CD8-positive, alpha-beta memory T cell (primary cell): ENCODE measurements around the gene TMBIM4. TPM values are rescaled to one million over a fixed set of nuclear protein-coding genes. Genes with fewer than 3 reads are reported as not detected.
"Not testable (repeated sequence)": the region's sequence is repeated elsewhere in the genome, so short reads cannot be mapped to it uniquely, and the experiment has no call there.

ENCODE experiments used
- CTCF ChIA-PET: fragments of 350-600 bp; sonication (Branson Sonifier 250); formaldehyde crosslinking; loops from one replicate; lab custom pipeline; 2021; ENCODE audit warnings: antibody characterized with exemption; lab: Charles Lee
- POLR2A ChIA-PET: fragments of 350-600 bp; sonication (Branson Sonifier 250); formaldehyde crosslinking; loops from one replicate; lab custom pipeline; 2021; ENCODE audit warnings: antibody characterized with exemption; lab: Charles Lee
- DNase-seq, 5 donors: peaks; one replicate each; pipeline versions ENCODE4 v3.0.0 to v3.0.0-alpha.2; 2020 to 2022; ENCODE audit warnings: mixed read lengths in 1 of 5
- H3K27ac ChIP-seq: one replicate; pipeline ENCODE4 v1.7.0; 2013; ENCODE audit warnings: low read depth, mild to moderate bottlenecking, low read length, moderate library complexity
- H3K27me3 ChIP-seq: 2 replicates; pipeline ENCODE4 v1.7.0; 2013; ENCODE audit warnings: low read length, mild to moderate bottlenecking; ENCODE audit not compliant: insufficient read depth, poor library complexity, severe bottlenecking
- H3K36me3 ChIP-seq: 2 replicates; pipeline ENCODE4 v1.7.0; 2013; ENCODE audit warnings: mild to moderate bottlenecking, low read length, moderate library complexity; ENCODE audit not compliant: insufficient read depth
- H3K4me1 ChIP-seq: 2 replicates; pipeline ENCODE4 v1.7.0; 2013; ENCODE audit warnings: mild to moderate bottlenecking, low read length, moderate library complexity; ENCODE audit not compliant: insufficient read depth
- H3K4me3 ChIP-seq: 2 replicates; pipeline ENCODE4 v1.7.0; 2013; ENCODE audit warnings: mild to moderate bottlenecking, low read length
- H3K9me3 ChIP-seq: 2 replicates; pipeline ENCODE4 v1.7.0; 2013; ENCODE audit warnings: mild to moderate bottlenecking, low read length
- H3K27ac Mint-ChIP-seq, 8 donors: one replicate each; pipeline ENCODE4 v1.8.0; 2020 to 2021; ENCODE audit warnings: mixed read lengths in 8 of 8, mild to moderate bottlenecking in 6 of 8, inconsistent platforms in 3 of 8, moderate library complexity in 3 of 8
- H3K27me3 Mint-ChIP-seq, 2 donors: one replicate each; pipeline ENCODE4 v1.8.0; 2020 to 2021; ENCODE audit warnings: mixed read lengths in 2 of 2, mild to moderate bottlenecking in 1 of 2, moderate library complexity in 1 of 2
- H3K36me3 Mint-ChIP-seq, 3 donors: one replicate each; pipeline ENCODE4 v1.8.0; 2020 to 2021; ENCODE audit warnings: mixed read lengths in 3 of 3, inconsistent platforms in 1 of 3, mild to moderate bottlenecking in 1 of 3
- H3K4me1 Mint-ChIP-seq, 3 donors: one replicate each; pipeline ENCODE4 v1.8.0; 2020 to 2021; ENCODE audit warnings: mixed read lengths in 3 of 3, inconsistent platforms in 1 of 3, mild to moderate bottlenecking in 1 of 3
- H3K4me3 Mint-ChIP-seq, 7 donors: one replicate each; pipeline ENCODE4 v1.8.0; 2020 to 2021; ENCODE audit warnings: mixed read lengths in 7 of 7, mild to moderate bottlenecking in 6 of 7, moderate library complexity in 4 of 7, inconsistent platforms in 2 of 7
- H3K9me3 Mint-ChIP-seq, 5 donors: one replicate each; pipeline ENCODE4 v1.8.0; 2020 to 2022; ENCODE audit warnings: mixed read lengths in 5 of 5, mild to moderate bottlenecking in 3 of 5, moderate library complexity in 2 of 5, inconsistent platforms in 1 of 5
- polyA plus RNA-seq: library from polyadenylated mRNA; unstranded; fragments of 300-500 nt; fragmentation: Illumina TruSeq; gene quantifications from one replicate; pipeline ENCODE4 v1.2.3, GENCODE V29; 2021
- total RNA-seq, 2 experiments: library from RNA; stranded (reverse); gene quantifications; one replicate each; pipeline ENCODE4 v1.2.3, GENCODE V29; 2021

TMBIM4 gene
- total and polyA plus RNA-seq, 3 experiments from 2014 or later, result 59.8 to 307 (median 60.0) TPM

DNA sequence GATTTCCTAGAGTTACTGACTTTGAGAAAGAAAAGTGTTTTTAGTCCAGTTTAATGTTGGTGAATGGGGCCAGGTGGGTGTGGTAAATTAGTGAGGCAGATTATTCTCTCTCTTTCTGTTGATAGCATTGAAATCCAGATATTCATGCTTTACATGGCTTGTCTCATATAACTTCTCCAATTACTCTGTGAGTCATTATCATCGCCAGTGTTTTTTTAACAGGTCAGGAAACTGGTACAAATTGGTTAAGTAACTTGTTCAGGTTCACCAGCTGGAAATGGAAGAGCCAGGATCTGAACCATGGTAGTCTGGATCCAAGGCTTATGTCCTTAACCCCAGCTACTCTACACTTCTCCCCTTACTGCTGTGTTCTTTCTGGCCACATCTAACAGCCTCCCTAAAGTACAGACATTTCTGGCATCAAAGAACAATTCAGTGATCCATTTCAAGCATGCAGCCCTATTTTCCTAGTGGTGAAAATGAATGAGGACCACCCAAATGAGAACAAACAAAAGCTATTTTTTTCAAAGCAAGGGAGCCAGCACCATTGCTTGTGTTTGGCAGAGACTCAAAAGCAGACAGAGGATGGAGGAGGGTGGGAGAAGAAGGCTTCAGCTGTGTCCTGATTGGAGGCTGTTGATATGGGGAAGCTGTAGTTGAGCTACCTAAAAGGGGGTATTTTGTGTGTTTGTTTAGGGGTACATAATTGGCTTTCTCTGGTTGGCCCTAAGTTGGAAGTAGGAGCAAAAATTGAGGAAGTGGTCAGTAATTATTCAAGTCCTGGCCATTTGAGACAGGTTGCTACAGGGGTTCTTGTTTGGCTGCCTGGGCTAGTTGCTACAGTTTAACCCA lies 20.9 kb upstream of the TMBIM4 start:
- peak overlapping the region in 2 of 7 donors; percentile 16 for H3K4me3 Mint-ChIP-seq
- H3K27ac Mint-ChIP-seq, result no peak overlapping the region
- Histone ChIP-seq H3K27ac (no peak overlapping the region), H3K27me3 (peaks cover 5% of the 10 kb centered on the region), H3K9me3 (no peaks in the 10 kb centered on the region), H3K36me3 (no peaks in the 10 kb centered on the region), H3K4me3 (no peak overlapping the region), H3K4me1 (peaks cover 3% of the 10 kb centered on the region)
- no peak for DNase-seq
- ChIA-PET POLR2A (no interaction called here), CTCF (interaction anchor here (0.6 to 1.1 kb wide), 3 partner anchors 9 to 219 kb away, joined by 3 to 4 read pairs (median 3); no protein-coding TSS in a partner anchor)
- H3K9me3 Mint-ChIP-seq, result peaks cover 0 to 11% (median 0%) of the 10 kb centered on the region in 5 donors
- peaks cover 2 to 8% (median 4%) of the 10 kb centered on the region in 3 donors for H3K4me1 Mint-ChIP-seq
- H3K27me3 Mint-ChIP-seq, result peaks cover 49 to 79% of the 10 kb centered on the region in 2 donors
- peaks cover 0 to 6% (median 0%) of the 10 kb centered on the region in 3 donors for H3K36me3 Mint-ChIP-seq

GRCh38 chr12:66189889-66190288 lies 20.1 kb upstream of the TMBIM4 start:
- ChIA-PET CTCF (no interaction called here), POLR2A (no interaction called here)
- Histone ChIP-seq H3K4me3 (no peak overlapping the region), H3K27me3 (peaks cover 5% of the 10 kb centered on the region), H3K4me1 (peaks cover 3% of the 10 kb centered on the region), H3K27ac (no peak overlapping the region), H3K36me3 (no peaks in the 10 kb centered on the region), H3K9me3 (no peaks in the 10 kb centered on the region)
- H3K9me3 Mint-ChIP-seq, result peaks cover 0 to 11% (median 2%) of the 10 kb centered on the region in 5 donors
- H3K4me1 Mint-ChIP-seq, result peaks cover 2 to 8% (median 4%) of the 10 kb centered on the region in 3 donors
- no peak for DNase-seq
- H3K27ac Mint-ChIP-seq, result no peak overlapping the region
- peaks cover 43 to 77% of the 10 kb centered on the region in 2 donors for H3K27me3 Mint-ChIP-seq
- H3K4me3 Mint-ChIP-seq, result peak overlapping the region in 2 of 7 donors; percentile 48 to 57
- peaks cover 0 to 7% (median 0%) of the 10 kb centered on the region in 3 donors for H3K36me3 Mint-ChIP-seq

- Histone ChIP-seq H3K36me3 (no peaks in the 10 kb centered on the region), H3K9me3 (no peaks in the 10 kb centered on the region), H3K27ac (no peak overlapping the region), H3K27me3 (peaks cover 5% of the 10 kb centered on the region), H3K4me3 (no peak overlapping the region), H3K4me1 (peaks cover 3% of the 10 kb centered on the region)
- no peak overlapping the region for H3K27ac Mint-ChIP-seq
- peaks cover 0 to 11% (median 0%) of the 10 kb centered on the region in 3 donors for H3K36me3 Mint-ChIP-seq
- ChIA-PET CTCF (no interaction called here), POLR2A (no interaction called here)
- H3K4me1 Mint-ChIP-seq, result peaks cover 2 to 8% (median 4%) of the 10 kb centered on the region in 3 donors
- peaks cover 4 to 15% (median 5%) of the 10 kb centered on the region in 5 donors for H3K9me3 Mint-ChIP-seq
- H3K27me3 Mint-ChIP-seq, result peaks cover 44 to 78% of the 10 kb centered on the region in 2 donors
- no peak for DNase-seq
- peak overlapping the region in 5 of 7 donors; percentile 48 to 57 (median 54) for H3K4me3 Mint-ChIP-seq
Observed at GRCh38 chr12:66189486-66189843, 19.7 kb upstream of the TMBIM4 start.

DNA sequence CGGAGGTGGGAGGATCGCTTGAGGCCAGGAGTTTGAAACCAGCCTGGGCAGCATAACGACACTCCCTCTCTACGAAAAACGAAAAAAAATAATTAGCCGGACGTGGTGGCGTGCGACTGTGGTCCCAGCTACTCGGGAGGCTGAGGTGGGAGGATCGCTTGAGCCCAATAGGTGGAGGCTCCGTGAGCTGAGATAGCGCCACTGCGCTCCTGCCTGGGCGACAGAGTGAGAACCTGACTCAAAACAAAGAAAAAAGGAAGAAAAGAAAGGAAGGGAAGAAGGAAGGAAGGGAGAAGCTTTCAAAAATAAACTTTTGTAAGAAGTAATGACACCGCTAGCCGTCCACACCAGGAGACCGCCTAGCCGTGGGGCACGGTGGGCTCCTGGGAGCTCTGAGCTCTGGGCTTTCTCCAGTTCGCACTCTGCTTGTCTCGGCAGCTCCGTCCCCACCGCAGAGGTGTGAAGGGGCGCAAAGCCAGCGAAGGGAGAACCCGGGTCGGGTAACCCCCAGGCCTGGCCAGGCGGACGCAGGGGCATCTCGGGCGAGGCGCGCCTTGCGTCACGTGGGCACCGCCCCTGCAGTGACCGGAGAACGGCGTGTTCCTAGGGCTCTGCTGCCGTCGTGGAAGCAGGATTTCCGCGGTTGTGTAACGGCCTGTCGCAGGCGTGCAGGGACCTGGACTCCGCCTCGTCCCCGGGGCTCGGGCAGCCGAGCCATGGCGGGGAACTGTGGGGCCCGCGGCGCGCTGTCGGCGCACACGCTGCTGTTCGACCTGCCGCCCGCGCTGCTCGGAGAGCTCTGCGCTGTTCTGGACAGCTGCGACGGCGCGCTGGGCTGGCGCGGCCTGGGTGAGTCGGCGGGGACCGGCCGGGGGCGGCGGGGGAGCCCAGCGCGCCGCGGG lies 19.0 kb upstream of the TMBIM4 start, which contains the start of gene IRAK3:
Gene IRAK3, plus strand, starts transcription at position 631 of the 902 bp plus-strand sequence. Its CDS starts 86 bp downstream, at position 717.
- no peaks in the 10 kb centered on the region for H3K9me3 ChIP-seq
- peak in 4 of 5 donors; percentile 10 to 51 (median 25) for DNase-seq
- no peak within 1 kb of the TSS for H3K27ac Mint-ChIP-seq
- H3K4me1 Mint-ChIP-seq, result peaks cover 2 to 8% (median 4%) of the 10 kb centered on the region in 3 donors
- H3K9me3 Mint-ChIP-seq, result peaks cover 5 to 17% (median 6%) of the 10 kb centered on the region in 5 donors
- H3K27me3 Mint-ChIP-seq, result peaks cover 42 to 78% of the 10 kb centered on the region in 2 donors
- ChIA-PET POLR2A (no interaction called here), CTCF (no interaction called here)
- peaks cover 3% of the 10 kb centered on the region for H3K4me1 ChIP-seq
- peak within 1 kb of the TSS in 6 of 7 donors; percentile 53 to 78 (median 70) for H3K4me3 Mint-ChIP-seq
- H3K4me3 ChIP-seq, result peak within 1 kb of the TSS; percentile 40
- H3K36me3 ChIP-seq, result no peaks in the 10 kb centered on the region
- peaks cover 0 to 14% (median 0%) of the 10 kb centered on the region in 3 donors for H3K36me3 Mint-ChIP-seq
- H3K27ac ChIP-seq, result no peak within 1 kb of the TSS
- peaks cover 5% of the 10 kb centered on the region for H3K27me3 ChIP-seq

- ChIA-PET CTCF (no interaction called here), POLR2A (no interaction called here)
- DNase-seq, result no peak
- Histone ChIP-seq H3K27me3 (peaks cover 5% of the 10 kb centered on the region), H3K4me3 (no peak overlapping the region), H3K9me3 (no peaks in the 10 kb centered on the region), H3K27ac (no peak overlapping the region), H3K4me1 (peaks cover 3% of the 10 kb centered on the region), H3K36me3 (no peaks in the 10 kb centered on the region)
- Mint-ChIP-seq H3K4me3 (peak overlapping the region in 4 of 7 donors; percentile 53 to 74 (median 70)), H3K4me1 (peaks cover 2 to 8% (median 4%) of the 10 kb centered on the region in 3 donors), H3K9me3 (peaks cover 5 to 17% (median 6%) of the 10 kb centered on the region in 5 donors), H3K36me3 (peaks cover 0 to 14% (median 0%) of the 10 kb centered on the region in 3 donors), H3K27me3 (peaks cover 42 to 81% of the 10 kb centered on the region in 2 donors), H3K27ac (no peak overlapping the region)
Observed at GRCh38 chr12:66187821-66188220, 18.0 kb upstream of the TMBIM4 start.

DNA sequence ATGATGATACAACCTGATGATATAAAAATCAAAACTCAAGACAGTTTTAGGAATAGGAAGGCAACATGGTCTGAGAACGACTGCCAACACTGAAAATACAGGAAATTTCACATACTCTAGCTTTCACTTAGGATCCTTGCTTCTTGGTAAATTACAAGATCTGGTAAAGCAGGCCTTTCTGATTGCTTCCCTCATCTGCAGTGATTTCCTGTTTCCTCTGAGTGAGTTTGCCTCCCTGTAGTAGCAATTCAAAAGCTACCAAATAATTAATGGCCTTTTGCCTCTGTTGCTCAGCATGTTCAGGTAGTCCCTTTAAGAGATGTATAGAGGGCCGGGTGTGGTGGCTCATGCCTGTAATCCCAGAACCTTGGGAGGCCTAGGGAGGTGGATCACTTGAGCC lies 17.2 kb upstream of the TMBIM4 start:
- no peak for DNase-seq
- Histone ChIP-seq H3K27me3 (peaks cover 5% of the 10 kb centered on the region), H3K4me3 (no peak overlapping the region), H3K27ac (no peak overlapping the region), H3K36me3 (no peaks in the 10 kb centered on the region), H3K4me1 (peaks cover 3% of the 10 kb centered on the region), H3K9me3 (no peaks in the 10 kb centered on the region)
- Mint-ChIP-seq H3K4me1 (peaks cover 2 to 8% (median 4%) of the 10 kb centered on the region in 3 donors), H3K9me3 (peaks cover 5 to 17% (median 6%) of the 10 kb centered on the region in 5 donors), H3K27ac (no peak overlapping the region), H3K27me3 (peaks cover 47 to 88% of the 10 kb centered on the region in 2 donors), H3K4me3 (no peak overlapping the region), H3K36me3 (peaks cover 0 to 14% (median 0%) of the 10 kb centered on the region in 3 donors)
- POLR2A ChIA-PET, result no interaction called here
- CTCF ChIA-PET, result no interaction called here

DNA sequence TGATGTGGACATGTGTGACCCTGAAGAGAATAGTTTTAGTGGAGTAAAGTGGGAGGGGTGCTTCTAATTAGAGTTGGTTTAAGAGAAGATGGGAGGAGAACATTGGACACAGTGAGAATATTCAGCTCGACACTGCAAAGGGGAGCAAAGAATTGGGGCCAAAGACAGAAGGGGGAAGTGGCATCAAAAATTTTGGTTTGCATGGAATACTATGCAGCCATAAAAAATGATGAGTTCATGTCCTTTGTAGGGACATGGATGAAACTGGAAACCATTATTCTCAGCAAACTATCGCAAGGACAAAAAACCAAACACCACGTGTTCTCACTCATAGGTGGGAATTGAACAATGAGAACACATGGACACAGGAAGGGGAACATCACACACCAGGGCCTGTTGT lies 15.0 kb upstream of the TMBIM4 start:
- H3K4me3 ChIP-seq, H3K36me3 ChIP-seq, DNase-seq, H3K4me1 Mint-ChIP-seq, H3K9me3 ChIP-seq, CTCF ChIA-PET, POLR2A ChIA-PET, H3K4me1 ChIP-seq, H3K27ac ChIP-seq, H3K4me3 Mint-ChIP-seq, H3K27me3 ChIP-seq, H3K27ac Mint-ChIP-seq: not testable (repeated sequence)
- peaks cover 0 to 14% (median 0%) of the 10 kb centered on the region in 3 donors for H3K36me3 Mint-ChIP-seq
- peaks cover 39 to 70% of the 10 kb centered on the region in 2 donors for H3K27me3 Mint-ChIP-seq
- H3K9me3 Mint-ChIP-seq, result peaks cover 5 to 17% (median 6%) of the 10 kb centered on the region in 5 donors
